Lower lobe of right lung (tissue), 2 donors: ENCODE data around the gene HECW1. TPM values are rescaled to one million over a fixed set of nuclear protein-coding genes. Genes with fewer than 3 reads are reported as not detected.

Source experiments
- ATAC-seq, 2 donors: fragments of 200-7000 bp; cut with Tn5 transposase; one replicate each; pipeline ENCODE4 v1.9.1; 2020 to 2022; ENCODE audit warnings: mild to moderate bottlenecking in 2 of 2, moderate library complexity in 2 of 2
- DNase-seq: peaks from one replicate; pipeline ENCODE4 v3.0.0-alpha.2; 2020
- H3K27ac ChIP-seq: fragments of 200-600 bp; one replicate; pipeline ENCODE4 v1.8.0; 2022
- H3K27me3 ChIP-seq: fragments of 200-600 bp; one replicate; pipeline ENCODE4 v1.8.0; 2022; ENCODE audit warnings: low read depth
- H3K36me3 ChIP-seq: fragments of 200-600 bp; one replicate; pipeline ENCODE4 v1.8.0; 2022; ENCODE audit warnings: mild to moderate bottlenecking
- H3K4me1 ChIP-seq: fragments of 200-600 bp; one replicate; pipeline ENCODE4 v1.8.0; 2022
- H3K4me3 ChIP-seq: fragments of 200-600 bp; one replicate; pipeline ENCODE4 v1.8.0; 2022; ENCODE audit warnings: mild to moderate bottlenecking
- H3K9me3 ChIP-seq: fragments of 200-600 bp; one replicate; pipeline ENCODE4 v1.8.0; 2022
- intact Hi-C: fragments of 100-400 bp; cut with DNase I; formaldehyde crosslinking; loops from one replicate; pipeline ENCODE4 v1.11.0; 2022
- total RNA-seq: library from RNA; stranded (reverse); fragmentation: NEBNext Ultra II Directional; extraction: Animal tissue kit (Norgen Biotek cat#: 25700); gene quantifications from one replicate; pipeline ENCODE4 v1.2.1, GENCODE V29; 2021
- TF ChIP-seq, protein P1 (sequence below): fragments of 200-600 bp; IDR thresholded peaks from one replicate; pipeline ENCODE4 v1.8.0; 2022; ENCODE audit warnings: antibody characterized with exemption, mild to moderate bottlenecking
- donor health status: DM: no; HTN: yes; CAD: no; lungs with severe emphysema.

HECW1 gene
- total RNA-seq, 1 donor from 2014 or later = 0.06 TPM

DNA sequence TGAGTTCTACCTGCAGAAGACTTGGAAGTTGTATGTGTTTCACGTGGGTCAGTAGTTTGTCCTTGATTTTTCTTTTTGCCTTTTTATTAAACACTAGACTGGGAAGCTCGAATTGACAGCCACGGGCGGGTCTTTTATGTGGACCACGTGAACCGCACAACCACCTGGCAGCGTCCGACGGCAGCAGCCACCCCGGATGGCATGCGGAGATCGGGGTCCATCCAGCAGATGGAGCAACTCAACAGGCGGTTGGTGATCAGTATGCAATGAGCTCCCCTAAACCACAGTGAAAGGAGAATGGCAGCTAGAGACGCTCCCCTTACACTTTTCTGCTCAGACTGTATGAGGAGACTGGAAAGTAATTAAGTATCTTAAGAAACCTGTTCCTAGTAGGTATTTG, 343.8 kb downstream of the HECW1 start:
- DNase-seq (no peak), ATAC-seq (no peak)
- Histone ChIP-seq H3K36me3 (no peaks in the 10 kb centered on the region), H3K9me3 (no peaks in the 10 kb centered on the region), H3K4me1 (no peaks in the 10 kb centered on the region), H3K27me3 (no peaks in the 10 kb centered on the region), H3K4me3 (no peak overlapping the region), H3K27ac (no peak overlapping the region)
- intact Hi-C loops = no loop called here
- TF ChIP-seq, protein P1, sequence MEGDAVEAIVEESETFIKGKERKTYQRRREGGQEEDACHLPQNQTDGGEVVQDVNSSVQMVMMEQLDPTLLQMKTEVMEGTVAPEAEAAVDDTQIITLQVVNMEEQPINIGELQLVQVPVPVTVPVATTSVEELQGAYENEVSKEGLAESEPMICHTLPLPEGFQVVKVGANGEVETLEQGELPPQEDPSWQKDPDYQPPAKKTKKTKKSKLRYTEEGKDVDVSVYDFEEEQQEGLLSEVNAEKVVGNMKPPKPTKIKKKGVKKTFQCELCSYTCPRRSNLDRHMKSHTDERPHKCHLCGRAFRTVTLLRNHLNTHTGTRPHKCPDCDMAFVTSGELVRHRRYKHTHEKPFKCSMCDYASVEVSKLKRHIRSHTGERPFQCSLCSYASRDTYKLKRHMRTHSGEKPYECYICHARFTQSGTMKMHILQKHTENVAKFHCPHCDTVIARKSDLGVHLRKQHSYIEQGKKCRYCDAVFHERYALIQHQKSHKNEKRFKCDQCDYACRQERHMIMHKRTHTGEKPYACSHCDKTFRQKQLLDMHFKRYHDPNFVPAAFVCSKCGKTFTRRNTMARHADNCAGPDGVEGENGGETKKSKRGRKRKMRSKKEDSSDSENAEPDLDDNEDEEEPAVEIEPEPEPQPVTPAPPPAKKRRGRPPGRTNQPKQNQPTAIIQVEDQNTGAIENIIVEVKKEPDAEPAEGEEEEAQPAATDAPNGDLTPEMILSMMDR = no peak

DNA sequence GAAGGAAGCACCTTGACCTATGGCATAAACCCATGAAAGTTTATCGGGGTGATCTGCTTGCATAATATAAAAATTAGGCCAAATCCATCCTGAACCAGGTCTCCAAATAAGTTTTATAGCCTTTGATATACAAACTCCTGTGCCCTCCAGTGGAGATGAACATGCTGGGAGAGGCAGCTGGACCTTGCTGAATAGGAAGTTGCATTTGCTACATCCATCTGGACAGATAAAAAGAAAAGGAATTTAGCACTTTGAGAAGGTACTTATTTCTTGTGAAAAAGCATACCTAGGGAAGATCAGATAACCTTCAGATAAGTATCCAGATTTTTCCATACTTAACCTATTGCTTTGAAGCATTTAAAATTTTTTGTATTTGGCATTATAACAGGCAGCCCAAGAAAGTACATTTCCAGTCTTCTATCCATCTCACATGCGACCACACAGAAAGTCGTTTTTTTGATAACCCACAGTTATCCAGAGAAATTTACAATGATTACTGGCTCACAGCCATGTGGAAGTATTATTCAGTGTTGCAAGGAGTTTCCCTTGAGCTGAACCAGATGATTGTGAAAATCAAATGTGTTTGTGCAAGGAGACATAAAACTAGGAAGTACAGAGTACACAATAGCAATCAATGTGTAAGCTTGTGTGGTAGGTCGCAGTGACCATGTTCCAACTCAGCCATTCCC, 346.0 kb downstream of the HECW1 start:
- H3K9me3 ChIP-seq = no peaks in the 10 kb centered on the region
- H3K4me1 ChIP-seq = no peaks in the 10 kb centered on the region
- no peaks in the 10 kb centered on the region for H3K27me3 ChIP-seq
- no peak overlapping the region for H3K27ac ChIP-seq
- no peak overlapping the region for H3K4me3 ChIP-seq
- ATAC-seq (peak; percentile 51 to 57), DNase-seq (no peak)
- TF ChIP-seq, protein P1 = no peak
- intact Hi-C loops = no loop called here
- no peaks in the 10 kb centered on the region for H3K36me3 ChIP-seq

DNA sequence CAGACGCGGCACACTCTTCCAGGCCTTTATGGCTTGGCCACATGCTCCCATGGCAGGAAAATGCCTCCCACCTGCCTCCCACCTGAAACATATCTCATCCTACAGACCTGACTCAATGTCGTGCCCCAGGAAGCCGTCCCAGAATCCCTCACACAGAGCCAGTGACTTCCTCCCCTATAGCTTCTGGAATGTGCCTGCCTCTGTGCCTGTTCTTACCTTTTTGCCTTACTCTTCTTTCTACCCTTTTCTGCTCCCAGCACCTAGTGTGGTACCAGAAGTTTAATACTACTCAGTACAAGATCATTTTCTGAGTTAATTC, 346.5 kb downstream of the HECW1 start:
- Histone ChIP-seq H3K27ac (no peak overlapping the region), H3K4me3 (no peak overlapping the region), H3K27me3 (no peaks in the 10 kb centered on the region), H3K36me3 (no peaks in the 10 kb centered on the region), H3K4me1 (no peaks in the 10 kb centered on the region), H3K9me3 (no peaks in the 10 kb centered on the region)
- no peak for DNase-seq
- TF ChIP-seq, protein P1 = no peak
- peak in 1 of 2 donors; percentile 19 for ATAC-seq
- intact Hi-C loops = no loop called here

DNA sequence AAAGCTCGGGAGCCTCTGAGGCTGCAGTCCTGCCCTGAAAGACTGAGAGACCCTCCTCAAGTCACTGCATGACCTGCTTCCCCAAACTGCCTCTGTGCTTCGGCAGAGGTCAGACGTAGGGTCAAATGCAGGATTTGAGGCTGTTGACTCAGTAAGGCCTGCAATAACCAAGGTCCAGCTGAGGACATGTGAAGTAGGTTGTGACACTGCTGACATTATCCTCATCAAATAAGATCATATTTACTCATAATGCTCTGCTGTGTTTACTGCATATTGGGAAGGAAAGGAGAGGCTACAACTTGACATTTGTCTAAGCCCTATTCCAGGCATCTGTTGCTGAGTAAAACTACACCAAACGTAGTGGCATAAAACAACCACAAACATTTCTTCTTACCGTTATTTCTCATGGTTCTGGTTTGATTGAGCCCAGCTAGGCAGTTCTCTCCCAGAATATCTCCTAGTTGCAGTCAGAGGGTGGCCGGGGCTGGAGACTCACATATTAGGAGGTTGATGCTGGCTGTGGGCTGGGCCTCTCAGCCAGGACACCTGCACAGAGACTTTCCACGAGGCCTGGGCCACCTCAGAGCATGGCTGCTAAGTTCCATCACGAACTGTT, 348.4 kb downstream of the HECW1 start:
- Histone ChIP-seq H3K36me3 (no peaks in the 10 kb centered on the region), H3K27ac (no peak overlapping the region), H3K4me1 (no peaks in the 10 kb centered on the region), H3K9me3 (no peaks in the 10 kb centered on the region), H3K27me3 (peaks cover 4% of the 10 kb centered on the region), H3K4me3 (no peak overlapping the region)
- intact Hi-C loops = no loop called here
- DNase-seq = no peak
- TF ChIP-seq, protein P1 = no peak
- no peak for ATAC-seq

DNA sequence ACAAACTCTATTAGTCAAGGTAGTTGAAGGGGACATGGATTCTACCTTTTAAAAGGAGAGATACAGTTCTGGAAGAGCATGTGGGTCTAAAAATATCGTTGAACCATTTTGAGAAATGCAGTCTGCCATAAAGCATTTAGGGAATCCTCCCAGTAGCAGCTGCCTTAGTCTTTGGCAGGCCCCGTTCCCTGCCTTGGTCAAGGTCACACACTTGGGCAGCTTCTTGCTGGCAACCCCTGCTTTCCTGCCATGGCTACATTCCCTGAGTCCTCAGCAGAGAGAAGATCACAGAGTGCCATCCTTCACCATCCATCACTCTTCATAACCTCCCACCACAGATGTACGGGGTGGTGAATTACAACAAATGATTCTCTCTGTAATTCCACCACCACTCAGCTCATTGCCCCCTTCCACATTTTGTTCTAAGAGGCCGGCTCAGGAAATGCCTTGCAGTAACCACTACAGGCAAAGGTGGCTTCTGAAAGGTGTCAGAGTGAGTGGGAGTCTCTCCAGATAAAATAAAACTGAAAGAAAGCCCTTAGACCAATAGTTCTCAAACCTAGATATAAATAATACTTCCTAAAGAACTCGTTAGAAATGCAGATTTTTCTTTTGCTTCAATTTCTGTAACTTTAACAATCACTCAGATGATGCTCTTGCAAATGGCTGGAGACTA, 349.0 kb downstream of the HECW1 start:
- no peak for ATAC-seq
- H3K36me3 ChIP-seq = no peaks in the 10 kb centered on the region
- no peak overlapping the region for H3K4me3 ChIP-seq
- TF ChIP-seq, protein P1 = no peak
- H3K27ac ChIP-seq = no peak overlapping the region
- no peaks in the 10 kb centered on the region for H3K4me1 ChIP-seq
- no peaks in the 10 kb centered on the region for H3K9me3 ChIP-seq
- peaks cover 4% of the 10 kb centered on the region for H3K27me3 ChIP-seq
- intact Hi-C loops = no loop called here
- no peak for DNase-seq
